Caco-2 (cell line): ENCODE data around the gene CCDC142. TPM values are rescaled to one million over a fixed set of nuclear protein-coding genes. Genes with fewer than 3 reads are reported as not detected.

Source experiments
- BruUV-seq: library from RNA; stranded (reverse); fragments of 400-500 nt; replicated peaks from 2 replicates; lab custom pipeline; 2021; lab: Mats Ljungman, UMichigan
- CTCF ChIA-PET: fragments of 300-600 bp; sonication (Branson Sonifier 250); formaldehyde crosslinking; loops from one replicate; lab custom pipeline; 2022; ENCODE audit warnings: antibody characterized with exemption; lab: Charles Lee
- POLR2A ChIA-PET: fragments of 300-600 bp; sonication (Branson Sonifier 250); formaldehyde crosslinking; loops from one replicate; lab custom pipeline; 2022; ENCODE audit warnings: antibody characterized with exemption; lab: Charles Lee
- DNase-seq, 2 experiments: peaks; one replicate each; pipeline versions ENCODE4 v3.0.0 to v3.0.0-alpha.2; 2020 to 2022
- H3K27me3 ChIP-seq: replicated peaks from 2 replicates; pipeline ENCODE4 v1.6.0; 2011; ENCODE audit warnings: low read length; ENCODE audit not compliant: control insufficient read depth, insufficient read depth
- H3K36me3 ChIP-seq: 2 replicates; pipeline ENCODE4 v1.5.1; 2011; ENCODE audit warnings: low read length; ENCODE audit not compliant: control insufficient read depth, insufficient read depth
- H3K4me1 ChIP-seq: fragments of 250-450 bp; sonication (Bioruptor Pico); 2 replicates; pipeline ENCODE4 v1.5.1; 2020; ENCODE audit warnings: mild to moderate bottlenecking
- H3K4me3 ChIP-seq: 2 replicates; pipeline ENCODE4 v1.5.1; 2011; ENCODE audit warnings: low read depth, mild to moderate bottlenecking, control low read depth, low read length
- H3K9me3 ChIP-seq: fragments of 250-450 bp; sonication (Bioruptor Pico); 2 replicates; pipeline ENCODE4 v1.5.1; 2020; ENCODE audit warnings: mild to moderate bottlenecking, moderate library complexity
- H3K27ac Mint-ChIP-seq: one replicate; pipeline ENCODE4 v1.8.0; 2022; ENCODE audit warnings: mixed read lengths; ENCODE audit not compliant: unreplicated experiment
- H3K27me3 Mint-ChIP-seq: one replicate; pipeline ENCODE4 v1.8.0; 2022; ENCODE audit warnings: mixed read lengths; ENCODE audit not compliant: insufficient read depth, unreplicated experiment
- H3K36me3 Mint-ChIP-seq: one replicate; pipeline ENCODE4 v1.8.0; 2022; ENCODE audit warnings: mild to moderate bottlenecking, mixed read lengths; ENCODE audit not compliant: insufficient read depth, unreplicated experiment
- H3K4me1 Mint-ChIP-seq: one replicate; pipeline ENCODE4 v1.8.0; 2022; ENCODE audit warnings: low read depth, mixed read lengths; ENCODE audit not compliant: unreplicated experiment
- H3K4me3 Mint-ChIP-seq: one replicate; pipeline ENCODE4 v1.8.0; 2022; ENCODE audit warnings: mild to moderate bottlenecking, moderate library complexity, mixed read lengths; ENCODE audit not compliant: unreplicated experiment
- H3K9me3 Mint-ChIP-seq: one replicate; pipeline ENCODE4 v1.8.0; 2022; ENCODE audit warnings: mixed read lengths; ENCODE audit not compliant: unreplicated experiment
- intact Hi-C: fragments of 100-400 bp; cut with micrococcal nuclease; formaldehyde crosslinking; loops from one replicate; pipeline ENCODE4 v1.10.0; 2022; ENCODE audit not compliant: unreplicated experiment
- total RNA-seq: library from RNA; stranded (reverse); gene quantifications from 2 replicates; pipeline ENCODE4 v1.2.3, GENCODE V29; 2022
- TF ChIP-seq, protein P1 (sequence below), 2 experiments: fragments of 200-600 bp in 1 of 2; IDR thresholded peaks; 1 replicate in 1 of 2; 2 replicates in 1 of 2; pipeline versions ENCODE4 v1.5.1 to v1.8.0; 2011 to 2022; ENCODE audit warnings: antibody characterized with exemption in 1 of 2, control low read depth in 1 of 2, inconsistent platforms in 1 of 2, low read depth in 1 of 2, low read length in 1 of 2, mild to moderate bottlenecking in 1 of 2, moderate library complexity in 1 of 2; ENCODE audit not compliant: insufficient read depth in 1 of 2, severe bottlenecking in 1 of 2, unreplicated experiment in 1 of 2

CCDC142 gene
- total RNA-seq, 1 experiment from 2014 or later, result 39.0 TPM

DNA sequence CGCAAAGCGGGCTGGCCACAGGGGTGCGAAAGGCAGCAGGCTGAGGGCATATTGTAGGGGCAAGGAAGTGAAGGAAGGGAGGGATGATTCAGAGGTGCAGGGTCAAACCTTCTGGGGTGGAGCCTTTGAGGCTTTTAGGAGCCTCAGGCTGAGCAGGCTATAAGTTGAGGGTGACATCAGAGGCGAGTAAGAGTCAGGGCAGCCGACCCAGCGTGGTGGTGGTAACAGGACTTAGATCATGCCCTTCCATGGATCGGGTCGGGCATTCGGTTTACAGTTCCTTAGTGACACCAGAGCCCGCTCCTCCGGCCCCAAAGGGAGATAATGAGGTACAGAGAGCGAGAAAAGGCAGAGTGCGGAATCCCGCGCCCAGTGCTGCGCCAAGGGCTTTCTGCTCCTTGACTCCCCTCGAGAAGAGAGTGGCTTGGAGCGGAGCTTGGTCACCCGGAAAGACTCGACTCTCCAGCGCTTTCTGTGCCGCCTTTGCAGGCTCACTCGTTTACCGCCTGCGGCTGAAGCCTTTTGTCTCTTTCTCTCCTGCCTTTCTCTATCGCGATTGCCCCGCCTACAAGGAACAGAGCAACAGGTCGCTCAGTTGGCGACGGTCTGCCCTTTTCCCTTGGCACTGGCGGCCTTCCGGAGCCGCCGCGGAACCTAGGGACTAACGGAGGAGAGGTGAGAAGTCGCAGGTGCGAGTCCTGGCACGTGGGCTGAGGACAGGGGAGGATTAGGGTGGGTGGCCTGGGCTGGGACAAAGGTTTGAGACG, 15.9 kb upstream of the CCDC142 start:
- peaks cover 44% of the 10 kb centered on the region for H3K4me1 ChIP-seq
- Mint-ChIP-seq H3K27ac (peak overlapping the region; percentile 46), H3K27me3 (no peaks in the 10 kb centered on the region), H3K9me3 (no peaks in the 10 kb centered on the region), H3K36me3 (peaks cover 42% of the 10 kb centered on the region), H3K4me3 (peak overlapping the region; percentile 96), H3K4me1 (peaks cover 12% of the 10 kb centered on the region)
- no peaks in the 10 kb centered on the region for H3K9me3 ChIP-seq
- TF ChIP-seq, protein P1, sequence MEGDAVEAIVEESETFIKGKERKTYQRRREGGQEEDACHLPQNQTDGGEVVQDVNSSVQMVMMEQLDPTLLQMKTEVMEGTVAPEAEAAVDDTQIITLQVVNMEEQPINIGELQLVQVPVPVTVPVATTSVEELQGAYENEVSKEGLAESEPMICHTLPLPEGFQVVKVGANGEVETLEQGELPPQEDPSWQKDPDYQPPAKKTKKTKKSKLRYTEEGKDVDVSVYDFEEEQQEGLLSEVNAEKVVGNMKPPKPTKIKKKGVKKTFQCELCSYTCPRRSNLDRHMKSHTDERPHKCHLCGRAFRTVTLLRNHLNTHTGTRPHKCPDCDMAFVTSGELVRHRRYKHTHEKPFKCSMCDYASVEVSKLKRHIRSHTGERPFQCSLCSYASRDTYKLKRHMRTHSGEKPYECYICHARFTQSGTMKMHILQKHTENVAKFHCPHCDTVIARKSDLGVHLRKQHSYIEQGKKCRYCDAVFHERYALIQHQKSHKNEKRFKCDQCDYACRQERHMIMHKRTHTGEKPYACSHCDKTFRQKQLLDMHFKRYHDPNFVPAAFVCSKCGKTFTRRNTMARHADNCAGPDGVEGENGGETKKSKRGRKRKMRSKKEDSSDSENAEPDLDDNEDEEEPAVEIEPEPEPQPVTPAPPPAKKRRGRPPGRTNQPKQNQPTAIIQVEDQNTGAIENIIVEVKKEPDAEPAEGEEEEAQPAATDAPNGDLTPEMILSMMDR (IDR thresholded peaks at IDR 0.05; ENCODE audit: insufficient read depth in 1 of 2, low read depth in 1 of 2, low read length in 1 of 2, severe bottlenecking in 1 of 2, unreplicated experiment in 1 of 2), result no peak
- POLR2A ChIA-PET, result interaction anchor here (1.0 kb wide), 1 partner anchor 17 kb away, joined by 3 read pairs; no protein-coding TSS in a partner anchor
- intact Hi-C loops, result loop anchor here (1.0 kb wide), 2 partner anchors 9 to 15 kb away; partner anchors contain the start of gene TTC31
- CTCF ChIA-PET, result interaction anchor here (1.3 kb wide), 1 partner anchor 9 kb away, joined by 3 read pairs; no protein-coding TSS in a partner anchor
- TSS peak; percentile 18 for BruUV-seq
- H3K27me3 ChIP-seq, result no peaks in the 10 kb centered on the region
- H3K4me3 ChIP-seq, result peak overlapping the region; percentile 65
- DNase-seq, result peak in 1 of 2 experiments; percentile 40
- H3K36me3 ChIP-seq, result peaks cover 1% of the 10 kb centered on the region; the same call in 1 of the 2 replicates

DNA sequence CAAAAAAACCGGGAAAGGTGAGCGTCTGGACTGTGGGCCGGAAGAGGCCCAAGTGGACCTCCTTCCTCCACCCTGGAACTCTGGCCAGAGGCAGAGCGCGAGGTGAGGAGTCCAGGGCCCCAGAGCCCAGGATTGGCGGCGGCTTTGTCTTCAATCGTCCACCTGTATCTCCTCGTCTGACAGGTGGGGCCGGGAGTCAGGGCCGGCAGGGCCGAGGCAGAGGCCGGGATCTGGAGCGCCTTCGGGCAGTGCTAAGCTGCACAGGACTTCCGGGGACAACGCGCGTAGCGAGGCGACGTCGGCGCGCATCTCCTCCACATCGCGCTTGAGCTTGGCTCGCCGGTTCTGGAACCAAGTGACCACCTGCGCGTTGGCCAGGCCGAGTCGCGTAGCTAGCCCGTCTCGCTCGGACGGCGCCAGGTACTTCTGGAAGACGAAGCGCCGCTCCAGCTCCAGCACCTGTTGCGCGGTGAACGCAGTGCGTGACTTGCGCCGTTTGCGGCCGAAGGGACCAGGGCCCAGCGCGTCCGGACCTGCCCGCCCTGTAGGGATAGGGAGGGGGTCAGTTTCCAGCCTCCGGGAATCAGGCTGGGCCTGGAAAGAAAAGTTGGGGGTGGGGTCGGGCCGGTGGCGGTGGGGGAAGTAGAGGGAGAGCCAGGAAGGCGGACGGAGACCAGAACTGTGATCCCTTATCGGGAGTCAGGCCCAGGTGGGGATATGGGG, 15.1 kb upstream of the CCDC142 start:
- BruUV-seq, result no TSS peak
- peak; percentile 46 to 57 for DNase-seq
- CTCF ChIA-PET, result no interaction called here
- intact Hi-C loops, result loop anchor here (1.0 kb wide), 1 partner anchor 9 kb away; no protein-coding TSS in a partner anchor
- peaks cover 12% of the 10 kb centered on the region for H3K4me1 Mint-ChIP-seq
- peaks cover 37% of the 10 kb centered on the region for H3K36me3 Mint-ChIP-seq
- H3K4me3 ChIP-seq, result peak overlapping the region; percentile 65
- H3K4me1 ChIP-seq, result peaks cover 44% of the 10 kb centered on the region
- H3K36me3 ChIP-seq, result peaks cover 1% of the 10 kb centered on the region; the same call in 1 of the 2 replicates
- peak overlapping the region; percentile 46 for H3K27ac Mint-ChIP-seq
- POLR2A ChIA-PET, result no interaction called here
- peak overlapping the region; percentile 96 for H3K4me3 Mint-ChIP-seq
- H3K9me3 Mint-ChIP-seq, result no peaks in the 10 kb centered on the region
- TF ChIP-seq, protein P1 (IDR thresholded peaks at IDR 0.05; ENCODE audit: insufficient read depth in 1 of 2, low read depth in 1 of 2, low read length in 1 of 2, severe bottlenecking in 1 of 2, unreplicated experiment in 1 of 2), result no peak
- no peaks in the 10 kb centered on the region for H3K27me3 ChIP-seq
- no peaks in the 10 kb centered on the region for H3K27me3 Mint-ChIP-seq
- H3K9me3 ChIP-seq, result no peaks in the 10 kb centered on the region
